KG1 (cell line): ENCODE results near the gene ERMP1.
"Not testable (repeated sequence)": the region's sequence is repeated elsewhere in the genome, so short reads cannot be mapped to it uniquely, and the experiment has no call there.

ENCODE experiments used
- DNase-seq: peaks from one replicate; lab custom pipeline; 2025; lab: John Stamatoyannopoulos, UW

The ERMP1 gene

GRCh38 chr9:5817862-5818261 lies 15.1 kb downstream of the ERMP1 start:
- no peak for DNase-seq

DNA sequence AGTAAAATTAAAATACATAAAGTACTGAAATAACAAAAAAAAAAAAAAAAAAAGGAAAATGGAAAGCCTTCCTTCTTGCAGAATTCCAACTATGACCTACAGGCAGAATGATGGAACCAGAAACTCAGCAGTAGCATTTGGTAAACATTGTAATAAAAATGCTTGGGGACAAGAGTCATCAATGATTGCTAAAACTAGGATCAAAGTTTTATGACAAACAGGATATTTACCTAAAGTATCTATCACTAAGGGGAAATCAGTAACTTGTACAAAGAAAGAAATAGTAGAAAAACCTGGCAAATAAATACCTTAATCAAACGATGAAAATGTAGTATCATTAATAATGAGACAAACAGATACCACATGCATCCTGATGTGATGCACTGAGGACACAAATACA lies 17.5 kb downstream of the ERMP1 start:
- no peak for DNase-seq

DNA sequence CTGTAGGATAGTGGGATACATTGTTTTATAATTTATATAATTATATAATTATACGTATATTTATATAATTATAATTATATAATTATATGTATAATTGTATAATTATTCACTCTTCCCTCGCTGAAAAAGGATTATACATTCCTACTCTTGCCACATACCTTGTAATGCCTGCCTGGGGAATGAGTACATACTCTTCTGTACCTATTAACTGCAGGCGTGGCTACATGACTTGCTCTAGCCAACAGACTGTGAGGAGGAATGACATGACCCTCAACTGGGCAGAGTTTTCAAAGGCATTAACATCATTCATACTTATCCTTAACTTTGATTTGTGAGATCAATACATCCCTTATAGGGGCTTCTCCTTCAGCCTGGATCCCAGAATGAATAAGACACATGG lies 19.1 kb downstream of the ERMP1 start:
- no peak for DNase-seq

DNA sequence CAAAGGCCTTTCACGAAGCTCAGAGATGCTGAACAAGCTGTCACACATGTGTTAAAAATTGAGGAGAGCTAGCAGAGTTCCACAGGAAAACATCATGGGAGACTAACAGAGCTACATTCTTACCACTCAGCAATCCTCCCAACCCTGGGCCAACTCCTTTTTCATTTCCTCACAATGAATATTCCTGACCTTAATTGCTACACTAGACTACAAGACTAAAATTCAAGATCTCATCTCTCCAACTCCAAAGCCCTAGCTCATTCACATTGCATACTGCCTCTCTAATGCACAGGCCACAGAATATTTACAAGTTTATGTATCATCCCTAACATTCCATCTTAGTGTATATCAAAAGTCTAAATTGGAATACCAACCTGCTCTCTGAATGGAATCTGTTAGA lies 21.2 kb downstream of the ERMP1 start:
- no peak for DNase-seq

GRCh38 chr9:5805478-5805877 lies 27.4 kb downstream of the ERMP1 start:
- no peak for DNase-seq

- DNase-seq, result no peak
These were observed 31.2 kb downstream of the ERMP1 start for GRCh38 chr9:5801739-5802113.

DNA sequence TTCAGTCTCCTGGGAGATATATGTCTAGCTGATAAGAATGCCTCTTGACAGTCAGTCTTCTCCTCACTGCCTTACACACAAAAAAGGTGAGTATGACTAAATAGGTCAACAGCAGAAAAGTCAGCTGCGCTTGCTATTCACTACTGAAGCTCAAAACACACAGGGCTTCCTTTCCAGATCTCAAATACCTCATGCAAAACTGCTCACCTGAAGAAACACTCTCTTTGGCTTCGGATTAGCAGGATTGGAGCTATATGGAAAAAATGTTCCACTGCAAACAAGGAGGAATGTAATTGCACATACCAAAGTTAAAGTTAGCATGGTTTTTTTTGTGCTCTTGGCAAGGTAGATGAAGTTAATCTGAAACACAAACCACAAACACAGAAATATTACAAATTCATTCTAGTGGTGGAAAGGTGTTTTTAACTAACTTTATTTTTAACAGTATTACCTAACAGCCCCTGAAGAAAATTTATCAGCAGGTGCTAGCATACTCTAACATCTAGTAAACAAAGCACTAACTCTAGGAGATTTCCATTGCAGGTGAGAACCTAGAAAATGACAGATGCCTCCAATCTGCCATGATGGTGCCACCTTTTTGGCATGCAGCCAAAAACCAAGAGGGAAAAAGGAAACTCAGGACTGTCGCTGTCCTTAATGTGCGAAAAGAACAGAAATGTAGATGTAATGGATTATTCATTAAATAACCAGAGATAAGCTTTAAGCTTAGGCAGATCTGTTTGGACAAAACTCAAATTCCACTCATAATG lies 31.8 kb downstream of the ERMP1 start:
- no peak for DNase-seq

DNA sequence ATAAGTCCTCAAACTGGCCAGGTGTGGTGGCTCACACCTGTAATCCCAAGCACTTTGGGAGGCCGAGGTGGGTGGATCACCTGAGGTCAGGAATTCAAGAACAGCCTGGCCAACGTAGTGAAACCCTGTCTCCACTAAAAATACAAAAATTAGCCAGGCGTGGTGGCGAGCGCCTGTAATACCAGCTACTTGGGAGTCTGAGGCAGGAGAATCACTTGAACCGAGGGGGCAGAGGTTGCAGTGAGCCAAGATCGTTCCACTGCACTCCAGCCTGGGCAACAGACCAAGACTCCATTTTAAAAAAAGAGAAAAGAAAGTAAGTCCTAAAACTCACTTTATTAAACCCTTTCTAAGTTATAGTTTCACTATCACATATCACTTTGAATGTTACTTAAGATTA lies 32.5 kb downstream of the ERMP1 start:
- DNase-seq, result not testable (repeated sequence)

- DNase-seq, result no peak
These were observed 33.6 kb downstream of the ERMP1 start for GRCh38 chr9:5799314-5799713.

DNA sequence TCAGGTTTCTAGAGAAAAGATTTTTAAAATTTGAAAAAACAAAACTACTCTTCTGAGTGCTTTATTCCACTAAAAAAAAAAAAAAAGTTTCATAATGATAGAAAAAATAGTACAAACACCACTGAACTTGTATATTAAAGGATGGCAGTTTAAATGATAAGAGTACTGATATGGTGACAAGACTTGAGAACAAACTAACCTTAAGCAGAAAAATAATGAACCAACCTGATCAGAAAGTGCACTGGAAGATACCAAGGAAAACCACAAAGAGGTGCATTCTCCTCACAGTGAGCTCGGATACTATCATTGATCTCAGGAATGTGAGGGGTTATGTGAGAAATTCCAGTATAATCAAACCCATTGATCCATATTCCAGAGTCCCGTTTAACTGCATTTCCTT lies 34.3 kb downstream of the ERMP1 start:
- no peak for DNase-seq

DNA sequence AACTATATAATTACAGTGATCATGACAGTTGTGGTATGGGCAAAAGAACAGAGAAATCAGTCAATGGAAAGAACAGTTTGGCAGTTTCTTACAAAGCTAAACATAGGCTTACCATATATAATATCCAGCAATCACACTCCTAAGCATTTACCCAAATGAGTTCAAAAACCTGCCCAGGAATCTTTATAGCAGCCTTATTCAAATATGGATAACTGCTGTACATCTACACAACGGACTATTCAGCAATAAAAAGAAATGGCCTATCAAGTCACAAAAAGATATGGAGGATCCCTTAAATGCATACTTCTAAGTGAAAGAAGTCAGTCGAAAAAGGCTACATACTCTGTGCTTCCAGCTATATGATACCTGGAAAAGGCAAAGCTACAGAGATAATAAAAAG lies 36.6 kb downstream of the ERMP1 start:
- no peak for DNase-seq

GRCh38 chr9:5793812-5794211 lies 39.1 kb downstream of the ERMP1 start:
- DNase-seq, result no peak

DNA sequence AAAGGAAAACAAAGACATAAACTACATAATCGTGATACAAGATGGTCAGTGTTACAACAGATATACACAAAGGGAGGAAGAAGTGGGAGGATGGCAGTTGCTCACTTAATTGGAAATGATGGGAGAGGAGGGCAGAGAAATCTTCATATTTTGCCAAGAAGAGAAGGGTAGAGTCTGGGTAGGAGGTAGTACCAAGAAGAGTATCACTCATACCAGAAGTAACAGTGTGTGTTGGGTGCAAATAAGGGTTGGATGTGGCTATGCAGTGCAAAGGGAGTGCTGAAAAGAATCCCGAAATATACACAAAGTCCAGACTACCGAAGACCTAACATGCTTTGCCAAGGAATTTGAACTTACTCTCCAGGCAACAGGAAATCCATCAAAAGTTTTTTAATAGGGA lies 41.0 kb downstream of the ERMP1 start:
- no peak for DNase-seq

- DNase-seq, result no peak
These were observed 42.0 kb downstream of the ERMP1 start for GRCh38 chr9:5790923-5791322.

DNA sequence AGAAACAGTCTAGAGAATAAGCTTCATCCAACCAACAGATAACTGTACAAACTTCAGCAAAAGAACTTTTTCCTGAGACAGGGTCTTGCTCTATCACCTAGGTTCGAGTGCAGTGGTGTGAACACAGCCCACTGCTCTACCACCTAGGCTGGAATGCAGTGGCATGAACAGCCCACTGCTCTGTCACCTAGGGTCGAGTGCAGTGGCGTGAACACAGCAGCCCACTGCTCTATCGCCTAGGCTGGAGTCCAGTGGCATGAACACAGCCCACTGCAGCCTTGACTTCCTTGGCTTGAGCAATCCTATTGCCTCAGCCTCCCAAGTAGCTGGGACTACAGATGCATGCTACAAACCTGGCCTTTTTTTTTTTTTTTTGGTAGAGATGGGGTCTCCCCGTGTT lies 43.4 kb downstream of the ERMP1 start:
- no peak for DNase-seq

DNA sequence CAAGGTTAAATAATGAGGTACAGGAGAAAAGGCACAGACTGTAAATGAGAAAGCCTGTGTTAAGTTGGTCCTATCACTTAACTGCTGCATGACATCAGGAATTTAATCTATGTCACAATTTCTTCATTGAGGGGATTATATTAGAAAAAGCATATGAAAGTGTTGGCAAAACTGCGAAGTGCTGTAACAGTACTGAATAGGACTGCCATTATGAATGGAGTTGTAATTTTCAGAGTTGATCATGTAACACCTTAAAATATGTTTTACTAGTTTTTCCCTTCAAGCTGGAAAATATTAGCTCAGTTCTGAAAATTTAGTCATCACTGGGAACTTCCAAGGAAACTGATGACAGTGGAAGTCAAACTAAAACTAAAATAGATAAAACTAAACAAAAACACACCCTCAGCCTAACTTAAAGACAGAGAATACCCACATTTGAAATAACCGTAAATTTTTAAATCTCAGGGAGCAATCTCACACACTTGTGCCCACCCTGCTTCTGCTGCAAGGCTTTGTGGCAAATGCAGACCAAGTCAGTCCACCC lies 45.1 kb downstream of the ERMP1 start:
- no peak for DNase-seq

DNA sequence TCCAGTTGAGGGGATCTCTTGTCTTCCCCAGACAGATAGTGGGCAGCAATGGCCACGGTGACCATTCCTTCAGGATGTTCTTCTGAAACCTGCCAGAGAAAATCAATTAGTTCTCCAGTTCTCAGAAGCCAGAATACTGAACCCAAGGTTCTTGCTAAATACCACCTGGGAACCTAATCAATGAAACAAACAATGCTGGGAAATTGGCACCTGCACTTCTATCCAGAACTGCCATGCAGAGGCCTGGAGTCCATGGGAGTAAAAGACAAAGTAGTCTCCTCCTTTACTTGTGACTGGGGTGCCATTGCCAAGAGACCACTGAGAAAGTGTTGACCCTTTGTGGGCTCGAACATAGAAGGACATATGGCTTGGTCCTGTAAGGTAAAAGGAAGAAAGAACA lies 45.7 kb downstream of the ERMP1 start:
- DNase-seq, result no peak

DNA sequence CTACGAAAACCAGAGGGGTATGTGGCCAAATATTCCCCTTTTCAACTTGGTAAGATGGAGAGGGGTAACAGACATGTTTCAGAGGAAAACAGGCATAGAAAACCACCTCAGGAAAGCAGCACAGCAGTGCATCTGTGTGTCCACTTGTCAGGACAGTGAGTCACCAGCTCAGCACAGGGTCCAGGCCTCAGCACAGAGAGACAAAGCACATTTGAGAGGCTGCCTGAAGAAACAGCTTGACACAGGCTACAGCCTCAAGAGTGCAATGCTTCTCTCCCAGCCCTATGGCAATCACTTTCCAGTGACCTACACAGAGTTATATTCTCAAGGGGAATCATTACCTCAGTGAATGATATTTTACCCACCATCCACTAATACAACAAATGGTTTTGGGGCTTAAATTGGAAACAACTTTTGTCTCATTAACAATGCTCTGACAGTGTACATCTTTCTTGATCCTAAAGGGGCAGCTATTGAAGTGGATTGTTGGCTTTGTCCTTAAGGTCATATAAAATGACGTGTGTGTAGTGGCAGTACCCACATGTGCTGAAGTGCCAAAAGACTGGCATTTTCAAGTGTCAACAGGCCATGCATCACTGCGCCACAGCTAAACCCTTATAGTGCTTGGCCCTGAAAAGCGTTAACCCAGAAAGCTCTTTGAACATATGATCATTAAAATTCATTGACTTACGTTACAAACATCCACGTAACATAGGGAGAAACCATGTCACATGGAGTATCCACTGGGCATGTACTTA lies 46.4 kb downstream of the ERMP1 start:
- no peak for DNase-seq

- DNase-seq, result no peak
These were observed 48.2 kb downstream of the ERMP1 start for GRCh38 chr9:5784526-5785315.

- no peak for DNase-seq
These were observed 48.9 kb downstream of the ERMP1 start for GRCh38 chr9:5783982-5784381.

- DNase-seq, result not testable (repeated sequence)
These were observed 49.5 kb downstream of the ERMP1 start for GRCh38 chr9:5783420-5783819.

GRCh38 chr9:5779705-5780218 lies 53.2 kb downstream of the ERMP1 start:
- not testable (repeated sequence) for DNase-seq
